Neural cell (in vitro differentiated cells): ENCODE measurements around the gene CDH12. TPM values are rescaled to one million over a fixed set of nuclear protein-coding genes. Genes with fewer than 3 reads are reported as not detected.

Experiments used
- H2AFZ ChIP-seq: fragments of 200-600, 300-800 bp; sonication (generic), shearing (Covaris generic); 2 replicates; pipeline ENCODE4 v1.6.0; 2014; ENCODE audit warnings: low read depth, mild to moderate bottlenecking, antibody characterized with exemption, low read length, moderate library complexity
- H3F3A ChIP-seq: fragments of 200-600 bp; shearing (Covaris generic); 2 replicates; pipeline ENCODE4 v1.6.1; 2016; ENCODE audit warnings: mild to moderate bottlenecking, moderate library complexity, mixed read lengths, antibody characterized with exemption, low read length; ENCODE audit not compliant: insufficient read depth, poor library complexity, severe bottlenecking
- H3K27ac ChIP-seq: fragments of 200-600, 300-800 bp; sonication (generic), shearing (Covaris generic); 2 replicates; pipeline ENCODE4 v1.5.1; 2014; ENCODE audit warnings: mild to moderate bottlenecking, low read length, moderate library complexity
- H3K27me3 ChIP-seq: fragments of 300-800, 200-600 bp; sonication (generic), shearing (Covaris generic); 2 replicates; pipeline ENCODE4 v1.6.0; 2014; ENCODE audit warnings: mild to moderate bottlenecking, low read depth, low read length, moderate library complexity; ENCODE audit not compliant: insufficient read depth
- H3K36me3 ChIP-seq: fragments of 300-800, 200-600 bp; sonication (generic), shearing (Covaris generic); 2 replicates; pipeline ENCODE4 v1.5.1; 2014; ENCODE audit warnings: mild to moderate bottlenecking, antibody characterized with exemption, low read length, moderate library complexity; ENCODE audit not compliant: insufficient read depth
- H3K4me2 ChIP-seq: fragments of 300-800, 200-600 bp; sonication (generic), shearing (Covaris generic); 2 replicates; pipeline ENCODE4 v1.6.0; 2014; ENCODE audit warnings: mild to moderate bottlenecking, low read length
- H3K4me3 ChIP-seq: fragments of 300-800, 200-600 bp; sonication (generic), shearing (Covaris generic); 2 replicates; pipeline ENCODE4 v1.5.1; 2014; ENCODE audit warnings: mild to moderate bottlenecking, low read length, moderate library complexity
- H3K79me2 ChIP-seq: fragments of 200-600 bp; shearing (Covaris generic); replicated peaks from 2 replicates; pipeline ENCODE4 v1.6.0; 2014; ENCODE audit warnings: mild to moderate bottlenecking, low read length, moderate library complexity; ENCODE audit not compliant: insufficient read depth
- H3K9ac ChIP-seq: fragments of 300-800, 200-600 bp; sonication (generic), shearing (Covaris generic); 2 replicates; pipeline ENCODE4 v1.6.1; 2016; ENCODE audit warnings: mild to moderate bottlenecking, low read length, mixed read lengths
- H3K9me2 ChIP-seq: fragments of 200-600 bp; shearing (Covaris generic); 2 replicates; pipeline ENCODE4 v1.6.1; 2016; ENCODE audit warnings: mild to moderate bottlenecking, low read length, mixed read lengths; ENCODE audit not compliant: insufficient read depth
- H3K9me3 ChIP-seq: fragments of 200-600, 300-800 bp; sonication (generic), shearing (Covaris generic); 2 replicates; pipeline ENCODE4 v1.6.1; 2016; ENCODE audit warnings: mild to moderate bottlenecking, mixed run types, low read length, moderate library complexity, mixed read lengths
- H4K20me1 ChIP-seq: fragments of 200-600 bp; shearing (Covaris generic); 2 replicates; pipeline ENCODE4 v1.6.1; 2016; ENCODE audit warnings: mild to moderate bottlenecking, mixed run types; ENCODE audit not compliant: insufficient read depth
- CTCF ChIP-seq: fragments of 450-650 bp; IDR thresholded peaks from 2 replicates; pipeline ENCODE4 v1.5.1; 2014; ENCODE audit warnings: antibody characterized with exemption, mild to moderate bottlenecking, moderate library complexity; ENCODE audit not compliant: poor library complexity, severe bottlenecking
- EP300 ChIP-seq: fragments of 450-650 bp; conservative IDR thresholded peaks from 2 replicates; pipeline ENCODE4 v1.6.1; 2014; ENCODE audit warnings: antibody characterized with exemption, mild to moderate bottlenecking, moderate library complexity; ENCODE audit not compliant: poor library complexity, severe bottlenecking
- EZH2 ChIP-seq: fragments of 200-600, 300-800 bp; shearing (Covaris generic), sonication (generic); IDR thresholded peaks from 2 replicates; pipeline ENCODE4 v1.6.1; 2014; ENCODE audit warnings: antibody characterized with exemption, low read length, borderline replicate concordance, mild to moderate bottlenecking; ENCODE audit not compliant: insufficient read depth, poor library complexity, severe bottlenecking
- MXI1 ChIP-seq: fragments of 450-650 bp; conservative IDR thresholded peaks from 2 replicates; pipeline ENCODE4 v1.6.1; 2014; ENCODE audit warnings: antibody characterized with exemption, mild to moderate bottlenecking; ENCODE audit not compliant: poor library complexity, severe bottlenecking
- POLR2AphosphoS5 ChIP-seq: IDR thresholded peaks from 2 replicates; pipeline ENCODE4 v1.6.1; 2012
- RAD21 ChIP-seq: fragments of 450-650 bp; conservative IDR thresholded peaks from 2 replicates; pipeline ENCODE4 v1.6.1; 2014; ENCODE audit warnings: antibody characterized with exemption, mild to moderate bottlenecking, moderate library complexity
- REST ChIP-seq: IDR thresholded peaks from 2 replicates; pipeline ENCODE4 v1.6.1; 2012; ENCODE audit warnings: borderline replicate concordance
- SMC3 ChIP-seq: fragments of 450-650 bp; conservative IDR thresholded peaks from 2 replicates; pipeline ENCODE4 v1.6.1; 2014; ENCODE audit warnings: antibody characterized with exemption, mild to moderate bottlenecking, moderate library complexity; ENCODE audit not compliant: poor library complexity
- TAF1 ChIP-seq: IDR thresholded peaks from 2 replicates; pipeline ENCODE4 v1.6.1; 2012; ENCODE audit warnings: low read depth
- polyA plus RNA-seq: library from polyadenylated mRNA; depleted of rRNA; stranded (reverse); fragments of >200 nt; gene quantifications from 2 replicates; pipeline ENCODE4 v1.2.3, GENCODE V29; 2014

Gene CDH12
- polyA plus RNA-seq, 1 donor from 2014 or later = 2.1 TPM

- H3K36me3 ChIP-seq = no peaks in the 10 kb centered on the region
- TF ChIP-seq REST (no peak), CTCF (no peak), EZH2 (no peak), SMC3 (no peak), POLR2AphosphoS5 (no peak), MXI1 (no peak)
- no peaks in the 10 kb centered on the region for H3K27me3 ChIP-seq
- no peaks in the 10 kb centered on the region for H4K20me1 ChIP-seq
- H3K27ac ChIP-seq = no peak overlapping the region
- no peaks in the 10 kb centered on the region for H3F3A ChIP-seq
- no peak overlapping the region for H3K4me2 ChIP-seq
- H3K9me3 ChIP-seq = no peaks in the 10 kb centered on the region
- H3K9ac ChIP-seq = no peak overlapping the region
- no peak overlapping the region for H3K4me3 ChIP-seq
- H3K79me2 ChIP-seq = no peaks in the 10 kb centered on the region
- H3K9me2 ChIP-seq = no peaks in the 10 kb centered on the region
- no peak overlapping the region for H2AFZ ChIP-seq
Observed at GRCh38 chr5:22900801-22901310, 47.7 kb upstream of the CDH12 start.

- no peak overlapping the region for H3K9ac ChIP-seq
- H3K79me2 ChIP-seq = no peaks in the 10 kb centered on the region
- TF ChIP-seq REST = no peak
- TF ChIP-seq MXI1 = no peak
- TF ChIP-seq SMC3 = no peak
- TF ChIP-seq TAF1 = no peak
- no peak for TF ChIP-seq CTCF
- no peak for TF ChIP-seq EZH2
- TF ChIP-seq RAD21 = no peak
- TF ChIP-seq EP300 = no peak
- no peak for TF ChIP-seq POLR2AphosphoS5
- no peaks in the 10 kb centered on the region for H3K27me3 ChIP-seq
- H3K4me3 ChIP-seq = no peak overlapping the region
- H3K27ac ChIP-seq = no peak overlapping the region
- no peaks in the 10 kb centered on the region for H3K9me2 ChIP-seq
- no peaks in the 10 kb centered on the region for H3K36me3 ChIP-seq
- H4K20me1 ChIP-seq = no peaks in the 10 kb centered on the region
- no peaks in the 10 kb centered on the region for H3F3A ChIP-seq
- H3K9me3 ChIP-seq = no peaks in the 10 kb centered on the region
- no peak overlapping the region for H2AFZ ChIP-seq
- no peak overlapping the region for H3K4me2 ChIP-seq
Observed at GRCh38 chr5:22899341-22899740, 46.2 kb upstream of the CDH12 start.
